Erythroblast (primary cell): ENCODE measurements around the gene FAM3C.

Experiments
- GATA1 ChIP-seq: IDR thresholded peaks from 2 replicates; pipeline ENCODE4 v1.6.1; 2011; ENCODE audit warnings: low read depth, mild to moderate bottlenecking, control low read depth, low read length, moderate library complexity
- POLR2A ChIP-seq: IDR thresholded peaks from 2 replicates; pipeline ENCODE4 v1.6.1; 2011; ENCODE audit warnings: mild to moderate bottlenecking, low read length

DNA sequence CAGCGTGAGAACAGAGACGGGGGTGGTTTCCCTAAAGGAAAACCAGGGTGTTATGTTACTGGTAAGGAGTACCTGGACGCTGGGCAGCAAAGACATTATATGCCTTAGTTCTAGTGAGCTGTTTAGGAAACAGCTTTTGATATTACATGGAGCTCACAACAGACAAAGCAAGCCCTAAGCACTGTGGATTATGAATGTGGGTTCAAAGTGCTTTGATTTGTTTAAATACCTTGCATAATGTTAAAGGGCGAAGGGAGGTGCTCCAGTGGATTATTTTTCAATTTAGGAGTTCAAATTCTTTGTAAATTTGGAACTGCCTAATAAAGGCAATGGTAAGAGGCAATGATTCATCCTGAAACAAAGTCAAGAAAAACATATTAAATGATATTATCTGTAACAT, 53.5 kb downstream of the FAM3C start:
- TF ChIP-seq POLR2A (no peak), GATA1 (no peak)
